ENCODE results near the gene FGFR2. TPM values are rescaled to one million over a fixed set of nuclear protein-coding genes. Genes with fewer than 3 reads are reported as not detected.

The FGFR2 gene
- total RNA-seq, 1 experiment from 2014 or later, result 135 TPM

GRCh38 chr10:121511943-121512342 is 86.3 kb downstream of the FGFR2 start:
- no peak overlapping the region for H4K5ac ChIP-seq (ENCODE audit: insufficient read length, low read depth, low read length)
- H3K4me1 Mint-ChIP-seq, result peaks cover 39 to 49% of the 10 kb centered on the region in 2 experiments
- no peak overlapping the region for H3K9ac ChIP-seq (ENCODE audit: extremely low read depth, insufficient read length, low read length)
- H3K79me2 ChIP-seq (ENCODE audit: insufficient read depth, low read length), result peaks cover 3% of the 10 kb centered on the region; the same call in 1 of the 2 replicates
- H2AFZ ChIP-seq (ENCODE audit: low read length), result no peak overlapping the region
- H3K79me1 ChIP-seq (ENCODE audit: insufficient read depth, low read depth, low read length, poor library complexity, severe bottlenecking), result no peaks in the 10 kb centered on the region
- H4K91ac ChIP-seq (ENCODE audit: insufficient read length, low read depth, low read length), result no peak overlapping the region
- H3K9me3 Mint-ChIP-seq, result no peaks in the 10 kb centered on the region
- no peak overlapping the region for H3K23ac ChIP-seq (ENCODE audit: insufficient read length, low read depth, low read length)
- H3K27ac ChIP-seq (ENCODE audit: insufficient read length, low read depth, low read length), result no peak overlapping the region
- no peak for DNase-seq
- TF ChIP-seq CTCF (conservative IDR thresholded peaks at IDR 0.05), result no peak
- H2AK5ac ChIP-seq (ENCODE audit: insufficient read length, low read length), result no peak overlapping the region
- peaks cover 10 to 91% (median 86%) of the 10 kb centered on the region in 3 experiments for H3K36me3 Mint-ChIP-seq (ENCODE audit: insufficient read depth in 1 of 3, low read depth in 3 of 3)
- H3K4me3 Mint-ChIP-seq, result no peak overlapping the region
- no peaks in the 10 kb centered on the region for H4K20me1 ChIP-seq (ENCODE audit: control insufficient read depth, insufficient read depth, insufficient read length)
- no peak overlapping the region for H3K4ac ChIP-seq (ENCODE audit: low read depth, low read length)
- H4K8ac ChIP-seq (replicated peaks; ENCODE audit: insufficient read length, low read depth, low read length), result no peak overlapping the region
- no peak overlapping the region for H3K18ac ChIP-seq (ENCODE audit: insufficient read length, low read depth, low read length)
- no peak overlapping the region for H2BK20ac ChIP-seq (ENCODE audit: low read depth, low read length, poor library complexity, severe bottlenecking)
- no peaks in the 10 kb centered on the region for H3K23me2 ChIP-seq (ENCODE audit: insufficient read length, low read depth, low read length, poor library complexity, severe bottlenecking)
- no peaks in the 10 kb centered on the region; the same call in 1 of the 2 replicates for H3K4me1 ChIP-seq (ENCODE audit: insufficient read depth, low read length)
- H3K9me3 ChIP-seq (ENCODE audit: control insufficient read depth, low read depth, low read length), result no peaks in the 10 kb centered on the region
- H3K14ac ChIP-seq (ENCODE audit: insufficient read depth, low read length), result no peak overlapping the region
- no peak overlapping the region for H3K4me2 ChIP-seq (ENCODE audit: insufficient read depth, insufficient read length, low read length)
- no peak overlapping the region for H2BK120ac ChIP-seq (ENCODE audit: low read depth, low read length, poor library complexity, severe bottlenecking)
- H3T11ph ChIP-seq (ENCODE audit: low read length), result no peak overlapping the region
- H2BK5ac ChIP-seq (ENCODE audit: insufficient read length, low read length), result no peak overlapping the region
- no peak overlapping the region for H2BK12ac ChIP-seq (ENCODE audit: insufficient read length, low read depth, low read length)
- no peaks in the 10 kb centered on the region for H3K27me3 Mint-ChIP-seq (ENCODE audit: low read depth)
- no peaks in the 10 kb centered on the region for H3K27me3 ChIP-seq (ENCODE audit: insufficient read depth, low read length)
- H3K56ac ChIP-seq (ENCODE audit: insufficient read length, low read depth, low read length), result no peak overlapping the region
- no CpG with 5 or more reads among the region's 5 CpGs for WGBS (ENCODE audit: extremely low coverage, insufficient read length, low lambda C conversion rate)
- no peak overlapping the region for H2BK15ac ChIP-seq (ENCODE audit: low read depth, low read length)
- H3K27ac Mint-ChIP-seq, result peak overlapping the region; percentile 40 to 89 (median 73); a peak in 3 of 7 replicates

Measured in H9 (cell line).